ENCODE measurements around the gene AMMECR1. TPM values are rescaled to one million over a fixed set of nuclear protein-coding genes. Genes with fewer than 3 reads are reported as not detected.

AMMECR1 gene
- total RNA-seq (10 to 100 TPM in 5 of 7 donors, 1 to 10 TPM in 2; 7.0 to 15.6 (median 11.2) TPM), polyA plus RNA-seq (1 to 10 TPM; 1.7 to 3.2 (median 3.0) TPM)
- long read RNA-seq, donor 1: 0 reads
- long read RNA-seq, donor 2, full-length matches to known transcripts: 2 of 2 reads
- long read RNA-seq, donor 2, partial matches to known transcripts: 0 of 2 reads
- long read RNA-seq, donor 2, other reads (novel, unspliced or antisense): 0 of 2 reads

- TF ChIP-seq, protein P1, sequence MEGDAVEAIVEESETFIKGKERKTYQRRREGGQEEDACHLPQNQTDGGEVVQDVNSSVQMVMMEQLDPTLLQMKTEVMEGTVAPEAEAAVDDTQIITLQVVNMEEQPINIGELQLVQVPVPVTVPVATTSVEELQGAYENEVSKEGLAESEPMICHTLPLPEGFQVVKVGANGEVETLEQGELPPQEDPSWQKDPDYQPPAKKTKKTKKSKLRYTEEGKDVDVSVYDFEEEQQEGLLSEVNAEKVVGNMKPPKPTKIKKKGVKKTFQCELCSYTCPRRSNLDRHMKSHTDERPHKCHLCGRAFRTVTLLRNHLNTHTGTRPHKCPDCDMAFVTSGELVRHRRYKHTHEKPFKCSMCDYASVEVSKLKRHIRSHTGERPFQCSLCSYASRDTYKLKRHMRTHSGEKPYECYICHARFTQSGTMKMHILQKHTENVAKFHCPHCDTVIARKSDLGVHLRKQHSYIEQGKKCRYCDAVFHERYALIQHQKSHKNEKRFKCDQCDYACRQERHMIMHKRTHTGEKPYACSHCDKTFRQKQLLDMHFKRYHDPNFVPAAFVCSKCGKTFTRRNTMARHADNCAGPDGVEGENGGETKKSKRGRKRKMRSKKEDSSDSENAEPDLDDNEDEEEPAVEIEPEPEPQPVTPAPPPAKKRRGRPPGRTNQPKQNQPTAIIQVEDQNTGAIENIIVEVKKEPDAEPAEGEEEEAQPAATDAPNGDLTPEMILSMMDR (IDR thresholded peaks at IDR 0.05 in 8 of 11, conservative IDR thresholded peaks at IDR 0.05 in 3 of 11): peak in 2 of 11 experiments; percentile 4 to 15
- TF ChIP-seq POLR2AphosphoS5 (IDR thresholded peaks at IDR 0.05): peak; percentile 59 to 85 (median 80)
- TF ChIP-seq POLR2A (IDR thresholded peaks at IDR 0.05): peak in 1 of 3 donors; percentile 47
- DNase-seq: peak; percentile 94
- Histone ChIP-seq H3K27me3 (replicated peaks in 1 of 7) (peaks cover 0 to 7% (median 0%) of the 10 kb centered on the region in 7 donors), H3K4me1 (peaks cover 0 to 42% (median 7%) of the 10 kb centered on the region in 6 donors), H3K36me3 (no peaks in the 10 kb centered on the region), H3K27ac (peak within 1 kb of the TSS; percentile 82 to 92 (median 90)), H3K4me3 (peak within 1 kb of the TSS; percentile 50 to 83 (median 58)), H3K9me3 (no peaks in the 10 kb centered on the region)
- intact Hi-C loops (cut with DNase I; ENCODE audit: low total_unique reads): no loop called here
- 1 to 46% (median 9%) methylated on average over 12 to 78 of the region's 78 CpGs for WGBS, 5 donors
Measured at GRCh38 chrX:110317820-110318663, at the start of gene AMMECR1. Gene AMMECR1, minus strand, starts transcription at chrX:110318085. Its CDS starts 14 bp downstream, at chrX:110318071.

- no peak overlapping the region for H3K27ac ChIP-seq
- H3K4me1 ChIP-seq: no peaks in the 10 kb centered on the region
- DNase-seq: no peak
- no peaks in the 10 kb centered on the region for H3K9me3 ChIP-seq
- no peak overlapping the region for H3K4me3 ChIP-seq
- intact Hi-C loops (cut with DNase I; ENCODE audit: low total_unique reads): no loop called here
- H3K36me3 ChIP-seq: no peaks in the 10 kb centered on the region
- 72 to 94% (median 94%) methylated on average over 1 of the region's 1 CpG for WGBS, 5 donors
- TF ChIP-seq POLR2AphosphoS5 (IDR thresholded peaks at IDR 0.05): no peak
- TF ChIP-seq, protein P1 (IDR thresholded peaks at IDR 0.05 in 8 of 11, conservative IDR thresholded peaks at IDR 0.05 in 3 of 11): no peak
- no peak for TF ChIP-seq POLR2A (IDR thresholded peaks at IDR 0.05)
- peaks cover 0 to 4% (median 0%) of the 10 kb centered on the region in 7 donors for H3K27me3 ChIP-seq (replicated peaks in 1 of 7)
Measured at GRCh38 chrX:110363244-110363643, 45.4 kb upstream of the AMMECR1 start.

DNA sequence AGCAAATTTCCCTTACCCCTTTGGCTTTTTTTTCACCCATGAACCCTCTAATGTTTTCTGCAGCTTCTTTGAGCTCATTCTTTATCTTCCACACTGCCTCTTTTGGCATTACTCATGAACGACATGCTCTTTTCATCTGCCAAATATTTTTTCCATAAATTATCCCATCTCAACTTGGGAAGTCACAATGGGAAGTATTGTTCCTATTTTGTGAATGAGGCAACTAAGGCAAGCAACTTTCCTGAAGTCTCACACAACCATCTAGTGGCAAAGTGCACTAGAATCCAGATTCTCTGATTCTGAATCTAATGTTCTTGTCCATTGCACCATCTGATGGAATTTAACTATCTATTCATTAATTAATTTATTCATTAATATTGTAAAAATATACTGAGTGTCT, 41.4 kb upstream of the AMMECR1 start:
- intact Hi-C loops (cut with DNase I; ENCODE audit: low total_unique reads): no loop called here
- DNase-seq: no peak
- Histone ChIP-seq H3K27me3 (replicated peaks in 1 of 7) (peaks cover 0 to under 1% (median 0%) of the 10 kb centered on the region in 7 donors), H3K36me3 (no peaks in the 10 kb centered on the region), H3K9me3 (no peaks in the 10 kb centered on the region), H3K4me3 (no peak overlapping the region), H3K4me1 (no peaks in the 10 kb centered on the region), H3K27ac (no peak overlapping the region)
- 23 to 77% (median 69%) methylated on average over 1 of the region's 1 CpG for WGBS, 5 donors
- TF ChIP-seq POLR2A (IDR thresholded peaks at IDR 0.05) (no peak), POLR2AphosphoS5 (IDR thresholded peaks at IDR 0.05) (no peak)
- TF ChIP-seq, protein P1 (IDR thresholded peaks at IDR 0.05 in 8 of 11, conservative IDR thresholded peaks at IDR 0.05 in 3 of 11): no peak

GRCh38 chrX:110358548-110358947, 40.7 kb upstream of the AMMECR1 start, which contains the start of gene RTL9:
Gene RTL9, plus strand, starts transcription at chrX:110358848. Its CDS starts 91,770 bp downstream, at chrX:110450618.
- Histone ChIP-seq H3K4me1 (no peaks in the 10 kb centered on the region), H3K27me3 (replicated peaks in 1 of 7) (no peaks in the 10 kb centered on the region), H3K36me3 (no peaks in the 10 kb centered on the region), H3K4me3 (no peak within 1 kb of the TSS), H3K27ac (no peak within 1 kb of the TSS), H3K9me3 (no peaks in the 10 kb centered on the region)
- TF ChIP-seq POLR2AphosphoS5 (IDR thresholded peaks at IDR 0.05) (no peak), POLR2A (IDR thresholded peaks at IDR 0.05) (no peak)
- TF ChIP-seq, protein P1 (IDR thresholded peaks at IDR 0.05 in 8 of 11, conservative IDR thresholded peaks at IDR 0.05 in 3 of 11): no peak
- no peak for DNase-seq
- intact Hi-C loops (cut with DNase I; ENCODE audit: low total_unique reads): no loop called here
- WGBS, 5 donors: 52 to 90% (median 85%) methylated on average over 2 of the region's 2 CpGs
